PFSK-1 (cell line): ENCODE data around the gene ZKSCAN2. TPM values are rescaled to one million over a fixed set of nuclear protein-coding genes. Genes with fewer than 3 reads are reported as not detected.
A peak's percentile ranks its signal among the peaks of the same experiment; 100 is the strongest.

Experiments
- FOXP2 ChIP-seq: optimal IDR thresholded peaks from 2 replicates; pipeline ENCODE3; 2011; ENCODE audit warnings: borderline replicate concordance, control low read depth, inconsistent platforms; ENCODE audit not compliant: insufficient read depth; ENCODE audit errors: extremely low read length, extremely low read depth
- POLR2AphosphoS5 ChIP-seq: IDR thresholded peaks from 2 replicates; pipeline ENCODE4 v1.6.1; 2012; ENCODE audit warnings: low read depth, mild to moderate bottlenecking, control low read depth, low read length, moderate library complexity
- REST ChIP-seq, 2 experiments: IDR thresholded peaks; 2 replicates each; pipeline versions ENCODE4 v1.6.1 to v1.8.0; 2011 to 2012; ENCODE audit warnings: low read depth in 2 of 2, low read length in 2 of 2, control low read depth in 1 of 2, inconsistent platforms in 1 of 2, mild to moderate bottlenecking in 1 of 2, moderate library complexity in 1 of 2; ENCODE audit not compliant: insufficient read depth in 1 of 2
- SIN3A ChIP-seq: IDR thresholded peaks from 2 replicates; pipeline ENCODE4 v1.6.1; 2012; ENCODE audit warnings: mild to moderate bottlenecking, low read length, moderate library complexity, borderline replicate concordance; ENCODE audit not compliant: insufficient read depth
- TAF1 ChIP-seq: IDR thresholded peaks from 2 replicates; pipeline ENCODE4 v1.6.1; 2012; ENCODE audit warnings: low read length, control low read depth, borderline replicate concordance; ENCODE audit not compliant: insufficient read depth
- polyA plus RNA-seq: library from polyadenylated mRNA; unstranded; fragments of >200 nt; gene quantifications from one replicate; pipeline ENCODE4 v1.2.1, GENCODE V29; 2012; ENCODE audit warnings: low read depth, missing spikeins; ENCODE audit not compliant: insufficient read length

ZKSCAN2 gene
- polyA plus RNA-seq, result 2.8 TPM

GRCh38 chr16:25257470-25257955 lies at the start of gene ZKSCAN2:
Gene ZKSCAN2, minus strand, starts transcription at chr16:25257845. Its CDS starts 718 bp downstream, at chr16:25257127.
- 0 out of 4 replicates have a peak, but pooled peaks of 1 of the 2 experiments have one; percentile 6 for TF ChIP-seq REST (IDR thresholded peaks at IDR 0.05; ENCODE audit: insufficient read depth in 1 of 2, low read depth in 2 of 2, low read length in 2 of 2)
- TF ChIP-seq TAF1, result peak; percentile 55
- TF ChIP-seq FOXP2, result no peak
- TF ChIP-seq SIN3A, result no peak; the same call in 1 of the 2 replicates
- TF ChIP-seq POLR2AphosphoS5, result peak; percentile 75

- TF ChIP-seq SIN3A (no peak), FOXP2 (no peak)
Observed at GRCh38 chr16:25299792-25300590, 42.3 kb upstream of the ZKSCAN2 start.

GRCh38 chr16:25298165-25298872 lies 40.7 kb upstream of the ZKSCAN2 start:
- TF ChIP-seq FOXP2, result no peak
- no peak for TF ChIP-seq REST (IDR thresholded peaks at IDR 0.05; ENCODE audit: insufficient read depth in 1 of 2, low read depth in 2 of 2, low read length in 2 of 2)
- TF ChIP-seq POLR2AphosphoS5, result no peak
- no peak for TF ChIP-seq TAF1
- TF ChIP-seq SIN3A, result no peak

- TF ChIP-seq FOXP2, result no peak
- no peak for TF ChIP-seq REST (IDR thresholded peaks at IDR 0.05; ENCODE audit: insufficient read depth in 1 of 2, low read depth in 2 of 2, low read length in 2 of 2)
- TF ChIP-seq SIN3A, result no peak
- no peak for TF ChIP-seq POLR2AphosphoS5
- no peak for TF ChIP-seq TAF1
Observed at GRCh38 chr16:25297151-25297787, 39.6 kb upstream of the ZKSCAN2 start.

GRCh38 chr16:25291580-25291979 lies 33.9 kb upstream of the ZKSCAN2 start:
- TF ChIP-seq SIN3A (no peak), FOXP2 (no peak), REST (IDR thresholded peaks at IDR 0.05; ENCODE audit: insufficient read depth in 1 of 2, low read depth in 2 of 2, low read length in 2 of 2) (no peak), POLR2AphosphoS5 (no peak), TAF1 (no peak)
